H1 (cell line): ENCODE results near the gene NHLRC2. TPM values are rescaled to one million over a fixed set of nuclear protein-coding genes. Genes with fewer than 3 reads are reported as not detected.

Source experiments
- CTCF ChIA-PET: fragments of 300-600 bp; sonication (Branson Sonifier 250); formaldehyde crosslinking; loops from one replicate; lab custom pipeline; 2021; ENCODE audit not compliant: partially characterized antibody; lab: Charles Lee
- POLR2A ChIA-PET: fragments of 300-600 bp; sonication (Branson Sonifier 250); formaldehyde crosslinking; loops from one replicate; lab custom pipeline; 2021; ENCODE audit warnings: inconsistent platforms; ENCODE audit not compliant: partially characterized antibody; lab: Charles Lee
- DNase-seq, 2 experiments: peaks; one replicate each; pipeline versions ENCODE4 v3.0.0 to v3.0.0-alpha.2; 2010 to 2022; ENCODE audit warnings: low spot score in 2 of 2, low read depth in 1 of 2, mixed read lengths in 1 of 2
- FAIRE-seq: peaks from 2 replicates; lab custom pipeline; 2011; peaks lifted over from hg19 to GRCh38; lab: Jason Lieb, UNC
- H2AFZ ChIP-seq: 2 replicates; pipeline ENCODE4 v1.8.1; 2012; ENCODE audit warnings: low read length, inconsistent platforms
- H2AK5ac ChIP-seq: 2 replicates; pipeline ENCODE4 v1.6.1; 2013; ENCODE audit warnings: low read depth, low read length
- H2BK120ac ChIP-seq: replicated peaks from 2 replicates; pipeline ENCODE3; 2013; ENCODE audit warnings: low read depth, low read length, inconsistent platforms
- H2BK12ac ChIP-seq: 2 replicates; pipeline ENCODE4 v1.6.1; 2013; ENCODE audit warnings: low read depth, low read length
- H2BK15ac ChIP-seq: 2 replicates; pipeline ENCODE4 v1.6.1; 2013; ENCODE audit warnings: low read length
- H2BK20ac ChIP-seq: 2 replicates; pipeline ENCODE4 v1.6.1; 2013; ENCODE audit warnings: low read length
- H2BK5ac ChIP-seq: 2 replicates; pipeline ENCODE4 v1.6.1; 2013; ENCODE audit warnings: low read depth, low read length
- H3K14ac ChIP-seq: 2 replicates; pipeline ENCODE4 v1.6.1; 2013; ENCODE audit warnings: inconsistent platforms; ENCODE audit not compliant: insufficient read length
- H3K18ac ChIP-seq: 2 replicates; pipeline ENCODE4 v1.6.1; 2013; ENCODE audit warnings: low read length; ENCODE audit errors: extremely low read depth
- H3K23ac ChIP-seq: 2 replicates; pipeline ENCODE4 v1.6.1; 2013; ENCODE audit warnings: inconsistent platforms; ENCODE audit not compliant: insufficient read length
- H3K23me2 ChIP-seq: 2 replicates; pipeline ENCODE4 v1.6.1; 2013; ENCODE audit warnings: low read depth, low read length
- H3K27ac ChIP-seq: 2 replicates; pipeline ENCODE4 v1.6.1; 2011; ENCODE audit warnings: low read depth, low read length, inconsistent platforms
- H3K27me3 ChIP-seq, 4 experiments: replicated peaks in 1 of 4; 1 replicate in 1 of 4; 2 replicates in 3 of 4; pipeline versions ENCODE4 v1.6.1 to v1.8.1; 2011 to 2013; ENCODE audit warnings: low read length in 3 of 4, mild to moderate bottlenecking in 3 of 4, inconsistent platforms in 2 of 4, mixed read lengths in 2 of 4, moderate library complexity in 1 of 4; ENCODE audit not compliant: control insufficient read depth in 3 of 4, insufficient read depth in 3 of 4; ENCODE audit errors: extremely low read depth in 1 of 4
- H3K36me3 ChIP-seq, 4 experiments: 2 replicates each; pipeline versions ENCODE4 v1.6.1 to v1.8.1; 2011 to 2013; ENCODE audit warnings: mild to moderate bottlenecking in 4 of 4, low read length in 3 of 4, moderate library complexity in 2 of 4, control low read depth in 1 of 4, inconsistent platforms in 1 of 4; ENCODE audit not compliant: insufficient read depth in 4 of 4, control insufficient read depth in 2 of 4
- H3K4ac ChIP-seq: replicated peaks from 2 replicates; pipeline ENCODE3; 2013; ENCODE audit warnings: low read length, low read depth, mixed read lengths, inconsistent platforms; ENCODE audit not compliant: insufficient read length
- H3K4me1 ChIP-seq, 4 experiments: replicated peaks in 1 of 4; 1 replicate in 1 of 4; 2 replicates in 3 of 4; pipeline versions ENCODE4 v1.6.1 to v1.8.1; 2011 to 2013; ENCODE audit warnings: low read length in 3 of 4, inconsistent platforms in 2 of 4, mixed read lengths in 1 of 4; ENCODE audit not compliant: insufficient read depth in 4 of 4, control insufficient read depth in 3 of 4
- H3K4me2 ChIP-seq, 2 experiments: 2 replicates each; pipeline versions ENCODE4 v1.6.1 to v1.8.1; 2011 to 2013; ENCODE audit warnings: low read depth in 2 of 2, low read length in 2 of 2, control low read depth in 1 of 2, inconsistent platforms in 1 of 2, mild to moderate bottlenecking in 1 of 2; ENCODE audit not compliant: insufficient read depth in 1 of 2
- H3K4me3 ChIP-seq, 4 experiments: fragments of 200-600, 300-600 bp in 1 of 4; sonication (generic), shearing (Covaris generic), sonication (Bioruptor Twin) in 1 of 4; 2 replicates each; pipeline versions ENCODE4 v1.5.1 to v1.8.1; 2011 to 2016; ENCODE audit warnings: low read length in 4 of 4, low read depth in 3 of 4, control low read depth in 2 of 4, inconsistent platforms in 2 of 4, mild to moderate bottlenecking in 2 of 4, mixed read lengths in 1 of 4, moderate library complexity in 1 of 4; ENCODE audit not compliant: insufficient read depth in 2 of 4; ENCODE audit errors: extremely low read depth in 1 of 4
- H3K56ac ChIP-seq: replicated peaks from 2 replicates; pipeline ENCODE3; 2013; ENCODE audit warnings: low read depth, mild to moderate bottlenecking, mixed read lengths, low read length, inconsistent platforms; ENCODE audit not compliant: insufficient read length
- H3K79me1 ChIP-seq: 2 replicates; pipeline ENCODE4 v1.6.1; 2013; ENCODE audit warnings: low read depth, low read length, control low read depth
- H3K79me2 ChIP-seq, 2 experiments: 2 replicates each; pipeline versions ENCODE4 v1.6.1 to v1.8.1; 2012 to 2013; ENCODE audit warnings: low read length in 2 of 2, mild to moderate bottlenecking in 2 of 2, inconsistent platforms in 1 of 2; ENCODE audit not compliant: insufficient read depth in 2 of 2, control insufficient read depth in 1 of 2
- H3K9ac ChIP-seq, 4 experiments: replicated peaks in 1 of 4; 1 replicate in 1 of 4; 2 replicates in 3 of 4; pipeline versions ENCODE4 v1.6.1 to v1.8.1; 2011 to 2013; ENCODE audit warnings: low read depth in 3 of 4, low read length in 3 of 4, control low read depth in 2 of 4, mild to moderate bottlenecking in 2 of 4, moderate library complexity in 2 of 4, inconsistent platforms in 1 of 4; ENCODE audit errors: extremely low read depth in 1 of 4
- H3K9me3 ChIP-seq, 2 experiments: 2 replicates each; pipeline versions ENCODE4 v1.6.1 to v1.8.1; 2012 to 2013; ENCODE audit warnings: mild to moderate bottlenecking in 2 of 2, moderate library complexity in 2 of 2, control low read depth in 1 of 2, inconsistent platforms in 1 of 2, low read depth in 1 of 2, low read length in 1 of 2, mixed read lengths in 1 of 2; ENCODE audit not compliant: insufficient read depth in 2 of 2
- H4K20me1 ChIP-seq, 2 experiments: replicated peaks in 1 of 2; 2 replicates each; pipeline versions ENCODE3 to v1.8.1; 2011 to 2013; ENCODE audit warnings: inconsistent platforms in 2 of 2, low read length in 2 of 2, mild to moderate bottlenecking in 1 of 2; ENCODE audit not compliant: insufficient read depth in 2 of 2, control insufficient read depth in 1 of 2
- H4K5ac ChIP-seq: 2 replicates; pipeline ENCODE4 v1.6.1; 2013; ENCODE audit warnings: low read length, low read depth, mixed read lengths, inconsistent platforms; ENCODE audit not compliant: insufficient read length
- H4K8ac ChIP-seq: 2 replicates; pipeline ENCODE4 v1.8.0; 2013; ENCODE audit warnings: mild to moderate bottlenecking, moderate library complexity, low read length, inconsistent platforms; ENCODE audit not compliant: insufficient read depth; ENCODE audit errors: extremely low read depth
- H4K91ac ChIP-seq: replicated peaks from 2 replicates; pipeline ENCODE3; 2013; ENCODE audit warnings: low read length, mixed read lengths, inconsistent platforms; ENCODE audit not compliant: insufficient read length
- BCL11A ChIP-seq, 2 experiments: IDR thresholded peaks; one replicate each; pipeline ENCODE4 v1.6.1; 2011; ENCODE audit warnings: low read depth in 2 of 2, low read length in 2 of 2, mild to moderate bottlenecking in 2 of 2
- CHD1 ChIP-seq: IDR thresholded peaks from 2 replicates; pipeline ENCODE4 v1.6.1; 2012; ENCODE audit warnings: low read depth, low read length, improper control_type of control experiment
- EP300 ChIP-seq, 2 experiments: IDR thresholded peaks; 1 replicate in 1 of 2; 2 replicates in 1 of 2; pipeline ENCODE4 v1.6.1; 2011 to 2012; ENCODE audit warnings: low read depth in 2 of 2, low read length in 2 of 2, mild to moderate bottlenecking in 2 of 2, borderline replicate concordance in 1 of 2, inconsistent platforms in 1 of 2, moderate library complexity in 1 of 2
- HDAC2 ChIP-seq, 2 experiments: fragments of 300-600 bp in 1 of 2; sonication (generic) in 1 of 2; IDR thresholded peaks; 2 replicates each; pipeline ENCODE4 v1.6.1; 2011 to 2012; ENCODE audit warnings: low read depth in 2 of 2, low read length in 2 of 2, mild to moderate bottlenecking in 2 of 2, moderate library complexity in 2 of 2, borderline replicate concordance in 1 of 2, inconsistent platforms in 1 of 2
- KDM1A ChIP-seq: fragments of 200-600, 300-600 bp; sonication (generic); IDR thresholded peaks from 2 replicates; pipeline ENCODE4 v1.7.1; 2016; ENCODE audit warnings: mild to moderate bottlenecking, low read length, borderline replicate concordance
- POLR2A ChIP-seq, 2 experiments: IDR thresholded peaks; 1 replicate in 1 of 2; 2 replicates in 1 of 2; pipeline ENCODE4 v1.6.1; 2011; ENCODE audit warnings: low read depth in 2 of 2, low read length in 2 of 2, mild to moderate bottlenecking in 2 of 2; ENCODE audit errors: control extremely low read depth in 1 of 2
- POLR2AphosphoS5 ChIP-seq: IDR thresholded peaks from 2 replicates; pipeline ENCODE4 v1.6.1; 2011; ENCODE audit warnings: low read depth, low read length
- RAD21 ChIP-seq, 2 experiments: IDR thresholded peaks in 1 of 2; conservative IDR thresholded peaks in 1 of 2; 2 replicates each; pipeline ENCODE4 v1.6.1; 2011; ENCODE audit warnings: low read depth in 2 of 2, low read length in 2 of 2, improper control_type of control experiment in 1 of 2, inconsistent platforms in 1 of 2, mild to moderate bottlenecking in 1 of 2, moderate library complexity in 1 of 2
- RXRA ChIP-seq: IDR thresholded peaks from 2 replicates; pipeline ENCODE4 v1.6.1; 2011; ENCODE audit warnings: low read depth, mild to moderate bottlenecking, low read length, moderate library complexity; ENCODE audit not compliant: insufficient read depth
- SAP30 ChIP-seq: fragments of 300-600 bp; sonication (generic); IDR thresholded peaks from 2 replicates; pipeline ENCODE4 v1.7.1; 2012; ENCODE audit warnings: low read length, moderate library complexity, mild to moderate bottlenecking, inconsistent platforms; ENCODE audit not compliant: insufficient read depth, insufficient replicate concordance
- TAF7 ChIP-seq: optimal IDR thresholded peaks from 2 replicates; pipeline ENCODE3; 2011; ENCODE audit warnings: low read depth, mild to moderate bottlenecking, inconsistent platforms, low read length, moderate library complexity, borderline replicate concordance
- TBP ChIP-seq: IDR thresholded peaks from 2 replicates; pipeline ENCODE4 v1.6.1; 2011; ENCODE audit warnings: low read depth, low read length, improper control_type of control experiment
- TEAD4 ChIP-seq: IDR thresholded peaks from 2 replicates; pipeline ENCODE4 v1.6.1; 2012; ENCODE audit warnings: low read depth, low read length, inconsistent platforms, mixed read lengths
- YY1 ChIP-seq: IDR thresholded peaks from 2 replicates; pipeline ENCODE4 v1.6.1; 2011; ENCODE audit warnings: low read depth, mild to moderate bottlenecking, low read length
- WGBS, 2 experiments: shearing (Covaris generic) in 1 of 2; methylation state at CpG; one replicate each; pipeline versions ENCODE4 v1.1.6 to v1.1.7; 2013 to 2015; ENCODE audit warnings: low lambda C conversion rate in 2 of 2, mixed read lengths in 2 of 2, inconsistent platforms in 1 of 2, low coverage in 1 of 2, missing lambda C conversion rate in 1 of 2; ENCODE audit not compliant: insufficient replicate concordance in 2 of 2, insufficient coverage in 1 of 2, insufficient read length in 1 of 2; ENCODE audit errors: extremely low coverage in 1 of 2, missing lambda C conversion rate in 1 of 2; 5-methylcytosine and 5-hydroxymethylcytosine counted together
- polyA plus RNA-seq, 7 experiments: library from polyadenylated mRNA; depleted of rRNA in 3 of 7; stranded (reverse) in 5 of 7; unstranded in 2 of 7; fragments of >200 nt in 5 of 7; fragments of 200-250 nt in 2 of 7; gene quantifications; 1 replicate in 5 of 7; 2 replicates in 1 of 7; 4 replicates in 1 of 7; pipeline versions ENCODE4 v1.2.1 to v1.2.3, GENCODE V29; 2011 to 2013; ENCODE audit warnings: missing spikeins in 2 of 7, mixed read lengths in 2 of 7
- total RNA-seq: library from RNA; stranded (reverse); fragmentation: NEBNext Ultra II Directional; extraction: Animal tissue kit (Norgen Biotek cat#: 25700); gene quantifications from 2 replicates; pipeline ENCODE4 v1.2.1, GENCODE V29; 2021

Gene NHLRC2
- total and polyA plus RNA-seq, 2 of the 8 experiments (the other 6 are each of a cell fraction or from before 2014, with no cell fraction given), result 4.9 to 25.6 TPM

- H4K8ac ChIP-seq, result no peak overlapping the region
- no peak overlapping the region for H3K4ac ChIP-seq
- ChIA-PET POLR2A (no interaction called here), CTCF (no interaction called here)
- H3K9me3 ChIP-seq, result no peaks in the 10 kb centered on the region
- TF ChIP-seq TAF7, result no peak
- TF ChIP-seq BCL11A (IDR thresholded peaks at IDR 0.05; ENCODE audit: low read depth in 2 of 2, low read length in 2 of 2), result no peak
- no peak for TF ChIP-seq EP300 (IDR thresholded peaks at IDR 0.05; ENCODE audit: borderline replicate concordance in 1 of 2, low read depth in 2 of 2, low read length in 2 of 2)
- no peak for TF ChIP-seq POLR2A (IDR thresholded peaks at IDR 0.05; ENCODE audit: control extremely low read depth in 1 of 2, low read depth in 2 of 2, low read length in 2 of 2)
- no peak for TF ChIP-seq RAD21 (IDR thresholded peaks at IDR 0.05 in 1 of 2, conservative IDR thresholded peaks at IDR 0.05 in 1 of 2; ENCODE audit: low read depth in 2 of 2, low read length in 2 of 2)
- TF ChIP-seq TBP, result no peak
- TF ChIP-seq HDAC2 (IDR thresholded peaks at IDR 0.05; ENCODE audit: borderline replicate concordance in 1 of 2, low read depth in 2 of 2, low read length in 2 of 2), result no peak
- no peak for TF ChIP-seq SAP30
- TF ChIP-seq TEAD4, result no peak
- no peak for TF ChIP-seq YY1
- no peak for TF ChIP-seq CHD1
- TF ChIP-seq POLR2AphosphoS5, result no peak
- TF ChIP-seq KDM1A, result no peak
- TF ChIP-seq RXRA, result no peak
- DNase-seq, result no peak
- H4K20me1 ChIP-seq, result peaks cover 2 to 5% of the 10 kb centered on the region in 2 experiments
- H3K23ac ChIP-seq, result no peak overlapping the region
- no peak overlapping the region for H2AFZ ChIP-seq
- no peak overlapping the region for H4K91ac ChIP-seq
- peaks cover 0 to 5% (median 0%) of the 10 kb centered on the region in 4 experiments; a peak in 1 of 8 replicates for H3K36me3 ChIP-seq
- no peak overlapping the region for H3K18ac ChIP-seq
- H2BK120ac ChIP-seq, result no peak overlapping the region
- no peaks in the 10 kb centered on the region; the same call in 1 of the 2 replicates for H3K79me1 ChIP-seq
- H4K5ac ChIP-seq, result no peak overlapping the region
- no peak overlapping the region for H2BK12ac ChIP-seq
- no peak for FAIRE-seq
- H3K56ac ChIP-seq, result no peak overlapping the region
- no peak overlapping the region for H2BK20ac ChIP-seq
- 98% methylated on average over 2 of the region's 2 CpGs; no CpG with 5 or more reads in 1 of the 2 experiments for WGBS, 2 experiments
- no peak overlapping the region for H3K4me2 ChIP-seq
- H3K4me3 ChIP-seq, result no peak overlapping the region
- H3K9ac ChIP-seq, result no peak overlapping the region
- no peak overlapping the region for H2BK15ac ChIP-seq
- H2AK5ac ChIP-seq, result no peak overlapping the region
- peaks cover 0 to 63% of the 10 kb centered on the region in 2 experiments; a peak in 3 of 4 replicates for H3K79me2 ChIP-seq
- H3K4me1 ChIP-seq, result no peaks in the 10 kb centered on the region
- no peaks in the 10 kb centered on the region; the same call in 1 of the 2 replicates for H3K23me2 ChIP-seq
- no peaks in the 10 kb centered on the region for H3K27me3 ChIP-seq
- no peak overlapping the region for H3K14ac ChIP-seq
- H2BK5ac ChIP-seq, result no peak overlapping the region
- no peak overlapping the region for H3K27ac ChIP-seq
These were observed 15.3 kb downstream of the NHLRC2 start for GRCh38 chr10:113869789-113870188.
